ENCODE data around the gene APH1A.

DNA sequence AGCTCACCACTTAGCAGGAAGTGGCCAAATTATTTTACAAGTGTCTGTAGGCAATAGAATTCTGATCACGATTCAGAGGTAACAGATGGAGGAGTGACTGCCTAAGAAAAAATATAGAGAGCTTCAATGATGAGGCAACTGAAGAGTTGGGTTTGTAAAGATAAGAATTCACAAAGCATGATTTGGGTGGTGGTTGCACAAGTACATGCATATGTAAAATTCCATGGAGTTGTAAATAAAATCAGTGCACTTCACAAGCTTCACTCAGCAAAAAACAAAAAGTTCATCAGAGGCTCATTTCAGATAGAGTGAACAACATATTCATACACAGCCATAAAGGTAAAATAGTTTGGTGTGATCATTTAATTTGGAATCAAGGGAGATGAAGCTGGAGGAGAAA is 43.8 kb downstream of the APH1A start:
- TF ChIP-seq, protein P1, sequence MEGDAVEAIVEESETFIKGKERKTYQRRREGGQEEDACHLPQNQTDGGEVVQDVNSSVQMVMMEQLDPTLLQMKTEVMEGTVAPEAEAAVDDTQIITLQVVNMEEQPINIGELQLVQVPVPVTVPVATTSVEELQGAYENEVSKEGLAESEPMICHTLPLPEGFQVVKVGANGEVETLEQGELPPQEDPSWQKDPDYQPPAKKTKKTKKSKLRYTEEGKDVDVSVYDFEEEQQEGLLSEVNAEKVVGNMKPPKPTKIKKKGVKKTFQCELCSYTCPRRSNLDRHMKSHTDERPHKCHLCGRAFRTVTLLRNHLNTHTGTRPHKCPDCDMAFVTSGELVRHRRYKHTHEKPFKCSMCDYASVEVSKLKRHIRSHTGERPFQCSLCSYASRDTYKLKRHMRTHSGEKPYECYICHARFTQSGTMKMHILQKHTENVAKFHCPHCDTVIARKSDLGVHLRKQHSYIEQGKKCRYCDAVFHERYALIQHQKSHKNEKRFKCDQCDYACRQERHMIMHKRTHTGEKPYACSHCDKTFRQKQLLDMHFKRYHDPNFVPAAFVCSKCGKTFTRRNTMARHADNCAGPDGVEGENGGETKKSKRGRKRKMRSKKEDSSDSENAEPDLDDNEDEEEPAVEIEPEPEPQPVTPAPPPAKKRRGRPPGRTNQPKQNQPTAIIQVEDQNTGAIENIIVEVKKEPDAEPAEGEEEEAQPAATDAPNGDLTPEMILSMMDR (IDR thresholded peaks at IDR 0.05): no peak
- no peak for TF ChIP-seq POLR2A (IDR thresholded peaks at IDR 0.05)

Data from breast epithelium (tissue), 3 donors.